Right atrium auricular region (tissue), 2 donors: ENCODE results near the gene CRYL1. TPM values are rescaled to one million over a fixed set of nuclear protein-coding genes. Genes with fewer than 3 reads are reported as not detected.

Experiments used
- DNase-seq: peaks from one replicate; pipeline ENCODE4 v3.0.0-alpha.2; 2019; ENCODE audit warnings: low spot score
- H3K27ac ChIP-seq, 2 donors: fragments of 200-600 bp; sonication (generic); 1 replicate in 1 of 2; 2 replicates in 1 of 2; pipeline ENCODE4 v1.5.1; 2016 to 2019
- H3K27me3 ChIP-seq, 2 donors: fragments of 200-600 bp; sonication (generic); one replicate each; pipeline versions ENCODE4 v1.5.1 to v1.6.0; 2017 to 2019
- H3K36me3 ChIP-seq: fragments of 200-600 bp; sonication (generic); one replicate; pipeline ENCODE4 v1.5.1; 2016
- H3K4me1 ChIP-seq, 2 donors: fragments of 200-600 bp; sonication (generic); one replicate each; pipeline versions ENCODE4 v1.5.1 to v1.6.0; 2017 to 2019
- H3K4me3 ChIP-seq, 2 donors: fragments of 200-600 bp; sonication (generic); 1 replicate in 1 of 2; 2 replicates in 1 of 2; pipeline ENCODE4 v1.5.1; 2017 to 2019; ENCODE audit warnings: mild to moderate bottlenecking in 1 of 2, moderate library complexity in 1 of 2
- H3K9me3 ChIP-seq, 2 donors: fragments of 200-600 bp; sonication (generic); one replicate each; pipeline ENCODE4 v1.5.1; 2019
- CTCF ChIP-seq, 2 donors: fragments of 200-600 bp; sonication (generic); IDR thresholded peaks; one replicate each; pipeline ENCODE4 v1.5.1; 2019; ENCODE audit warnings: antibody characterized with exemption in 2 of 2
- total RNA-seq, 2 donors: library from RNA; depleted of rRNA; stranded (reverse); fragments of >200 nt; gene quantifications; one replicate each; pipeline ENCODE4 v1.1.0, GENCODE V29; 2016

Gene CRYL1
- total RNA-seq, 2 donors from 2014 or later = 26.5 to 27.9 TPM

GRCh38 chr13:20559659-20560356 lies 34.2 kb upstream of the CRYL1 start:
- Histone ChIP-seq H3K4me1 (no peaks in the 10 kb centered on the region), H3K27me3 (no peaks in the 10 kb centered on the region), H3K9me3 (no peaks in the 10 kb centered on the region), H3K4me3 (no peak overlapping the region), H3K36me3 (no peaks in the 10 kb centered on the region), H3K27ac (no peak overlapping the region)
- no peak for DNase-seq
- TF ChIP-seq CTCF (IDR thresholded peaks at IDR 0.05) = no peak

GRCh38 chr13:20558982-20559381 lies 33.3 kb upstream of the CRYL1 start:
- Histone ChIP-seq H3K4me3 (no peak overlapping the region), H3K27ac (no peak overlapping the region), H3K27me3 (no peaks in the 10 kb centered on the region), H3K4me1 (no peaks in the 10 kb centered on the region), H3K36me3 (no peaks in the 10 kb centered on the region), H3K9me3 (no peaks in the 10 kb centered on the region)
- no peak for TF ChIP-seq CTCF (IDR thresholded peaks at IDR 0.05)
- DNase-seq = no peak

GRCh38 chr13:20553311-20553710 lies 27.7 kb upstream of the CRYL1 start:
- Histone ChIP-seq H3K27ac (no peak overlapping the region), H3K36me3 (no peaks in the 10 kb centered on the region), H3K4me1 (no peaks in the 10 kb centered on the region), H3K27me3 (no peaks in the 10 kb centered on the region), H3K4me3 (no peak overlapping the region), H3K9me3 (no peaks in the 10 kb centered on the region)
- no peak for DNase-seq
- no peak for TF ChIP-seq CTCF (IDR thresholded peaks at IDR 0.05)

- H3K4me3 ChIP-seq = no peak overlapping the region
- no peak for TF ChIP-seq CTCF (IDR thresholded peaks at IDR 0.05)
- DNase-seq = no peak
- no peaks in the 10 kb centered on the region for H3K27me3 ChIP-seq
- no peaks in the 10 kb centered on the region for H3K4me1 ChIP-seq
- no peaks in the 10 kb centered on the region for H3K9me3 ChIP-seq
- no peak overlapping the region for H3K27ac ChIP-seq
- H3K36me3 ChIP-seq = no peaks in the 10 kb centered on the region
These were observed 25.1 kb upstream of the CRYL1 start for GRCh38 chr13:20550799-20551198.

- Histone ChIP-seq H3K4me3 (no peak overlapping the region), H3K9me3 (no peaks in the 10 kb centered on the region), H3K4me1 (no peaks in the 10 kb centered on the region), H3K36me3 (no peaks in the 10 kb centered on the region), H3K27me3 (no peaks in the 10 kb centered on the region), H3K27ac (no peak overlapping the region)
- DNase-seq = no peak
- no peak for TF ChIP-seq CTCF (IDR thresholded peaks at IDR 0.05)
These were observed 21.8 kb upstream of the CRYL1 start for GRCh38 chr13:20547479-20547908.

- Histone ChIP-seq H3K4me1 (no peaks in the 10 kb centered on the region), H3K27ac (no peak overlapping the region), H3K27me3 (no peaks in the 10 kb centered on the region), H3K4me3 (no peak overlapping the region), H3K36me3 (no peaks in the 10 kb centered on the region), H3K9me3 (no peaks in the 10 kb centered on the region)
- TF ChIP-seq CTCF (IDR thresholded peaks at IDR 0.05) = no peak
- no peak for DNase-seq
These were observed 20.9 kb upstream of the CRYL1 start for GRCh38 chr13:20546556-20546955.
